SK-N-MC (cell line): Measurements from ENCODE around the gene NKD1.

ENCODE experiments used
- EZH2 ChIP-seq: fragments of 200-600 bp; sonication (generic); IDR thresholded peaks from one replicate; pipeline ENCODE4 v1.6.1; 2017; ENCODE audit warnings: antibody characterized with exemption
- POLR2AphosphoS5 ChIP-seq: IDR thresholded peaks from 2 replicates; pipeline ENCODE4 v1.6.1; 2012; ENCODE audit warnings: mild to moderate bottlenecking, low read depth, low read length, borderline replicate concordance

- no peak for TF ChIP-seq POLR2AphosphoS5
- TF ChIP-seq EZH2, result no peak
Observed at GRCh38 chr16:50523710-50524109, 24.5 kb upstream of the NKD1 start.
